HepG2 (cell line): ENCODE data around the gene ATXN7L3B. TPM values are rescaled to one million over a fixed set of nuclear protein-coding genes. Genes with fewer than 3 reads are reported as not detected.
A peak's percentile ranks its signal among the peaks of the same experiment; 100 is the strongest.
"Not testable (repeated sequence)": the region's sequence is repeated elsewhere in the genome, so short reads cannot be mapped to it uniquely, and the experiment has no call there.

Experiments used
- ATAC-seq: fragments of 200-7000 bp; cut with Tn5 transposase; 3 replicates; pipeline ENCODE4 v1.9.1; 2020; ENCODE audit warnings: mild to moderate bottlenecking, moderate library complexity
- BruUV-seq: library from RNA; stranded (reverse); fragments of 400-500 nt; replicated peaks from 2 replicates; lab custom pipeline; 2021; lab: Mats Ljungman, UMichigan
- CTCF ChIA-PET: fragments of 300-600 bp; formaldehyde crosslinking; extraction: SDS; loops from one replicate; lab custom pipeline; 2021; ENCODE audit warnings: low total read pairs, inconsistent platforms, low intra/inter-chr PET ratio; lab: Yijun Ruan, JAX
- POLR2A ChIA-PET: fragments of 350-600 bp; sonication (Branson Sonifier 250); formaldehyde crosslinking; loops from one replicate; lab custom pipeline; 2020; ENCODE audit warnings: antibody characterized with exemption, inconsistent platforms; lab: Yijun Ruan, JAX
- DNase-seq: peaks from one replicate; pipeline ENCODE4 v3.0.0-alpha.2; 2015; ENCODE audit warnings: low spot score
- FAIRE-seq: peaks from 3 replicates; lab custom pipeline; 2011; peaks lifted over from hg19 to GRCh38; lab: Jason Lieb, UNC
- H2AFZ ChIP-seq: one replicate; pipeline ENCODE4 v1.6.1; 2011; ENCODE audit warnings: low read length, inconsistent platforms
- H3K27ac ChIP-seq: fragments of 300-600 bp; 3 replicates; pipeline ENCODE4 v1.8.0; 2011; ENCODE audit warnings: mixed run types, mild to moderate bottlenecking, mixed read lengths, low read length, inconsistent platforms; ENCODE audit not compliant: insufficient read depth; ENCODE audit errors: extremely low read length
- H3K27me3 ChIP-seq, 2 experiments: fragments of 200-600 bp in 1 of 2; 2 replicates in 1 of 2; 3 replicates in 1 of 2; pipeline versions ENCODE4 v1.6.0 to v1.8.0; 2011; ENCODE audit warnings: low read length in 2 of 2, mild to moderate bottlenecking in 2 of 2, moderate library complexity in 2 of 2, inconsistent platforms in 1 of 2; ENCODE audit not compliant: insufficient read depth in 2 of 2, control insufficient read depth in 1 of 2
- H3K36me3 ChIP-seq, 2 experiments: fragments of 200-600 bp in 1 of 2; replicated peaks in 1 of 2; 2 replicates in 1 of 2; 3 replicates in 1 of 2; pipeline versions ENCODE4 v1.5.1 to v1.8.0; 2011; ENCODE audit warnings: low read length in 2 of 2, inconsistent platforms in 1 of 2; ENCODE audit not compliant: insufficient read depth in 2 of 2, control insufficient read depth in 1 of 2
- H3K4me1 ChIP-seq: 2 replicates; pipeline ENCODE4 v1.5.1; 2012; ENCODE audit warnings: low read length, inconsistent platforms; ENCODE audit not compliant: insufficient read depth
- H3K4me2 ChIP-seq: 2 replicates; pipeline ENCODE4 v1.6.0; 2011; ENCODE audit warnings: low read depth, low read length, inconsistent platforms
- H3K4me3 ChIP-seq, 3 experiments: fragments of 200-600 bp in 1 of 3; sonication (generic), shearing (Covaris generic) in 1 of 3; replicated peaks in 1 of 3; 2 replicates each; pipeline ENCODE4 v1.5.1; 2011 to 2016; ENCODE audit warnings: low read length in 3 of 3, inconsistent platforms in 2 of 3, low read depth in 2 of 3, mild to moderate bottlenecking in 2 of 3, control low read depth in 1 of 3, mixed read lengths in 1 of 3; ENCODE audit not compliant: insufficient read depth in 1 of 3
- H3K79me2 ChIP-seq: one replicate; pipeline ENCODE4 v1.6.1; 2011; ENCODE audit warnings: low read length, inconsistent platforms; ENCODE audit not compliant: insufficient read depth
- H3K9ac ChIP-seq: 2 replicates; pipeline ENCODE4 v1.6.0; 2011; ENCODE audit warnings: mild to moderate bottlenecking, low read depth, low read length, inconsistent platforms; ENCODE audit not compliant: insufficient read depth
- H3K9me3 ChIP-seq: 2 replicates; pipeline ENCODE4 v1.5.1; 2012; ENCODE audit warnings: mild to moderate bottlenecking, low read length
- H4K20me1 ChIP-seq: 2 replicates; pipeline ENCODE4 v1.6.0; 2011; ENCODE audit warnings: inconsistent platforms, mild to moderate bottlenecking, low read length, moderate library complexity; ENCODE audit not compliant: insufficient read depth
- GLI4 ChIP-seq: sonication (generic); formaldehyde crosslinking; IDR thresholded peaks from 2 replicates; pipeline ENCODE4 v1.5.1; 2020; ENCODE audit warnings: missing genetic modification reagents, mild to moderate bottlenecking, moderate library complexity, borderline replicate concordance
- GMEB2 ChIP-seq: IDR thresholded peaks from 2 replicates; pipeline ENCODE4 v1.6.1; 2016; ENCODE audit warnings: missing biosample characterization, missing genetic modification reagents, low read depth
- KAT8 ChIP-seq: IDR thresholded peaks from 2 replicates; pipeline ENCODE4 v1.6.1; 2016; ENCODE audit warnings: missing genetic modification reagents, missing compliant biosample characterization
- PITX1 ChIP-seq: sonication (generic); formaldehyde crosslinking; IDR thresholded peaks from 2 replicates; pipeline ENCODE4 v1.5.1; 2020; ENCODE audit warnings: mild to moderate bottlenecking, missing genetic modification reagents
- RFX1 ChIP-seq: fragments of 450-650 bp; IDR thresholded peaks from 2 replicates; pipeline ENCODE4 v1.6.1; 2017
- SALL1 ChIP-seq: sonication (generic); formaldehyde crosslinking; IDR thresholded peaks from 2 replicates; pipeline ENCODE4 v1.8.0; 2022; ENCODE audit warnings: mild to moderate bottlenecking, missing genetic modification reagents
- SNAPC2 ChIP-seq: sonication (generic); formaldehyde crosslinking; IDR thresholded peaks from 2 replicates; pipeline ENCODE4 v1.8.1; 2022; ENCODE audit warnings: mild to moderate bottlenecking, missing genetic modification reagents
- WGBS: methylation state at CpG from one replicate; pipeline ENCODE4 v1.1.6; 2017; ENCODE audit warnings: low lambda C conversion rate; 5-methylcytosine and 5-hydroxymethylcytosine counted together
- in situ Hi-C: cut with HindIII; loops from 2 replicates; pipeline ENCODE4 v1.10.0; 2017; ENCODE audit warnings: low pct_unique_long_range_greater_than_20kb; ENCODE audit not compliant: extremely low pct_ligation_motif_present
- intact Hi-C: fragments of 100-400 bp; cut with micrococcal nuclease; formaldehyde crosslinking; loops from one replicate; pipeline ENCODE4 v1.10.0; 2022; ENCODE audit not compliant: unreplicated experiment
- polyA plus RNA-seq, 8 experiments: library from polyadenylated mRNA; depleted of rRNA in 3 of 8; stranded (reverse) in 7 of 8; unstranded in 1 of 8; fragments of >200 nt; fragmentation: Illumina TruSeq in 4 of 8; extraction: Trizol in 4 of 8; gene quantifications; 2 replicates each; pipeline versions ENCODE4 v1.2.1 to v1.2.3, GENCODE V29; 2011 to 2016; ENCODE audit warnings: low read depth in 4 of 8, missing spikeins in 1 of 8, mixed read lengths in 1 of 8; ENCODE audit not compliant: insufficient read depth in 1 of 8
- total RNA-seq, 5 experiments: library from RNA; depleted of rRNA; stranded (reverse); fragments of >200 nt; fragmentation: Illumina TruSeq; extraction: Trizol; gene quantifications; 2 replicates each; pipeline ENCODE4 v1.2.3, GENCODE V29; 2016; ENCODE audit warnings: low read depth in 1 of 5
- TF ChIP-seq, protein P1 (sequence below): sonication (generic); formaldehyde crosslinking; conservative IDR thresholded peaks from 2 replicates; pipeline ENCODE4 v1.4.0; 2020; ENCODE audit warnings: missing genetic modification reagents
- TF ChIP-seq, protein P2 (sequence below): IDR thresholded peaks from 2 replicates; pipeline ENCODE4 v1.6.1; 2016; ENCODE audit warnings: mild to moderate bottlenecking
- TF ChIP-seq, protein P3 (sequence below): sonication (generic); formaldehyde crosslinking; IDR thresholded peaks from 2 replicates; pipeline ENCODE4 v1.5.1; 2020; ENCODE audit warnings: mild to moderate bottlenecking, missing genetic modification reagents, moderate library complexity

Gene ATXN7L3B
- total and polyA plus RNA-seq, 2 of the 13 experiments (the other 11 are each of a cell fraction or from before 2014, with no cell fraction given), result 20.1 to 23.8 TPM

- TF ChIP-seq GLI4, result no peak
- TF ChIP-seq, protein P1, sequence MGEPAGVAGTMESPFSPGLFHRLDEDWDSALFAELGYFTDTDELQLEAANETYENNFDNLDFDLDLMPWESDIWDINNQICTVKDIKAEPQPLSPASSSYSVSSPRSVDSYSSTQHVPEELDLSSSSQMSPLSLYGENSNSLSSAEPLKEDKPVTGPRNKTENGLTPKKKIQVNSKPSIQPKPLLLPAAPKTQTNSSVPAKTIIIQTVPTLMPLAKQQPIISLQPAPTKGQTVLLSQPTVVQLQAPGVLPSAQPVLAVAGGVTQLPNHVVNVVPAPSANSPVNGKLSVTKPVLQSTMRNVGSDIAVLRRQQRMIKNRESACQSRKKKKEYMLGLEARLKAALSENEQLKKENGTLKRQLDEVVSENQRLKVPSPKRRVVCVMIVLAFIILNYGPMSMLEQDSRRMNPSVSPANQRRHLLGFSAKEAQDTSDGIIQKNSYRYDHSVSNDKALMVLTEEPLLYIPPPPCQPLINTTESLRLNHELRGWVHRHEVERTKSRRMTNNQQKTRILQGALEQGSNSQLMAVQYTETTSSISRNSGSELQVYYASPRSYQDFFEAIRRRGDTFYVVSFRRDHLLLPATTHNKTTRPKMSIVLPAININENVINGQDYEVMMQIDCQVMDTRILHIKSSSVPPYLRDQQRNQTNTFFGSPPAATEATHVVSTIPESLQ (CRISPR knock-in tag), result no peak
- no peak for TF ChIP-seq SNAPC2 (CRISPR knock-in tag)
- no peak for TF ChIP-seq GMEB2 (CRISPR knock-in tag)
- no peak for TF ChIP-seq PITX1 (CRISPR knock-in tag)
- TF ChIP-seq RFX1, result no peak
Observed at GRCh38 chr12:74499192-74499591, 38.4 kb upstream of the ATXN7L3B start (continued).

- H3K27me3 ChIP-seq, H3K9ac ChIP-seq, in situ Hi-C loops, H3K9me3 ChIP-seq, H3K27ac ChIP-seq, intact Hi-C loops, H3K79me2 ChIP-seq, FAIRE-seq, H3K4me1 ChIP-seq, CTCF ChIA-PET, H4K20me1 ChIP-seq, H3K36me3 ChIP-seq, H2AFZ ChIP-seq, BruUV-seq, ATAC-seq: not testable (repeated sequence)
- Histone ChIP-seq H3K4me3 (peak overlapping the region; percentile 16 to 63 (median 56); a peak in 5 of 6 replicates), H3K4me2 (peak overlapping the region; percentile 67)
- DNase-seq, result peak; percentile 18
- POLR2A ChIA-PET, result interaction anchor here (1.5 kb wide), 1 partner anchor 29 kb away, joined by 4 read pairs; the partner anchor contains the start of gene ATXN7L3B
- WGBS, result 2% methylated on average over 7 of the region's 31 CpGs
- TF ChIP-seq, protein P2, sequence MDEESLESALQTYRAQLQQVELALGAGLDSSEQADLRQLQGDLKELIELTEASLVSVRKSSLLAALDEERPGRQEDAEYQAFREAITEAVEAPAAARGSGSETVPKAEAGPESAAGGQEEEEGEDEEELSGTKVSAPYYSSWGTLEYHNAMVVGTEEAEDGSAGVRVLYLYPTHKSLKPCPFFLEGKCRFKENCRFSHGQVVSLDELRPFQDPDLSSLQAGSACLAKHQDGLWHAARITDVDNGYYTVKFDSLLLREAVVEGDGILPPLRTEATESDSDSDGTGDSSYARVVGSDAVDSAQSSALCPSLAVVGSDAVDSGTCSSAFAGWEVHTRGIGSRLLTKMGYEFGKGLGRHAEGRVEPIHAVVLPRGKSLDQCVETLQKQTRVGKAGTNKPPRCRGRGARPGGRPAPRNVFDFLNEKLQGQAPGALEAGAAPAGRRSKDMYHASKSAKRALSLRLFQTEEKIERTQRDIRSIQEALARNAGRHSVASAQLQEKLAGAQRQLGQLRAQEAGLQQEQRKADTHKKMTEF, result peak; percentile 39; the same call in 1 of the 2 replicates
- TF ChIP-seq KAT8 (0 out of 2 replicates have a peak, but pooled peaks have one; percentile 11), SALL1 (CRISPR knock-in tag) (peak; percentile 26; the same call in 1 of the 2 replicates)
- TF ChIP-seq, protein P3, sequence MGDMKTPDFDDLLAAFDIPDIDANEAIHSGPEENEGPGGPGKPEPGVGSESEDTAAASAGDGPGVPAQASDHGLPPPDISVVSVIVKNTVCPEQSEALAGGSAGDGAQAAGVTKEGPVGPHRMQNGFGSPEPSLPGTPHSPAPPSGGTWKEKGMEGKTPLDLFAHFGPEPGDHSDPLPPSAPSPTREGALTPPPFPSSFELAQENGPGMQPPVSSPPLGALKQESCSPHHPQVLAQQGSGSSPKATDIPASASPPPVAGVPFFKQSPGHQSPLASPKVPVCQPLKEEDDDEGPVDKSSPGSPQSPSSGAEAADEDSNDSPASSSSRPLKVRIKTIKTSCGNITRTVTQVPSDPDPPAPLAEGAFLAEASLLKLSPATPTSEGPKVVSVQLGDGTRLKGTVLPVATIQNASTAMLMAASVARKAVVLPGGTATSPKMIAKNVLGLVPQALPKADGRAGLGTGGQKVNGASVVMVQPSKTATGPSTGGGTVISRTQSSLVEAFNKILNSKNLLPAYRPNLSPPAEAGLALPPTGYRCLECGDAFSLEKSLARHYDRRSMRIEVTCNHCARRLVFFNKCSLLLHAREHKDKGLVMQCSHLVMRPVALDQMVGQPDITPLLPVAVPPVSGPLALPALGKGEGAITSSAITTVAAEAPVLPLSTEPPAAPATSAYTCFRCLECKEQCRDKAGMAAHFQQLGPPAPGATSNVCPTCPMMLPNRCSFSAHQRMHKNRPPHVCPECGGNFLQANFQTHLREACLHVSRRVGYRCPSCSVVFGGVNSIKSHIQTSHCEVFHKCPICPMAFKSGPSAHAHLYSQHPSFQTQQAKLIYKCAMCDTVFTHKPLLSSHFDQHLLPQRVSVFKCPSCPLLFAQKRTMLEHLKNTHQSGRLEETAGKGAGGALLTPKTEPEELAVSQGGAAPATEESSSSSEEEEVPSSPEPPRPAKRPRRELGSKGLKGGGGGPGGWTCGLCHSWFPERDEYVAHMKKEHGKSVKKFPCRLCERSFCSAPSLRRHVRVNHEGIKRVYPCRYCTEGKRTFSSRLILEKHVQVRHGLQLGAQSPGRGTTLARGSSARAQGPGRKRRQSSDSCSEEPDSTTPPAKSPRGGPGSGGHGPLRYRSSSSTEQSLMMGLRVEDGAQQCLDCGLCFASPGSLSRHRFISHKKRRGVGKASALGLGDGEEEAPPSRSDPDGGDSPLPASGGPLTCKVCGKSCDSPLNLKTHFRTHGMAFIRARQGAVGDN (CRISPR knock-in tag), result 0 out of 2 replicates have a peak, but pooled peaks have one; percentile 34
Observed at GRCh38 chr12:74508873-74509657, 28.6 kb upstream of the ATXN7L3B start.
